ENCODE results near the gene MACROD1. TPM values are rescaled to one million over a fixed set of nuclear protein-coding genes. Genes with fewer than 3 reads are reported as not detected.
A peak's percentile ranks its signal among the peaks of the same experiment; 100 is the strongest.

Gene MACROD1
- total and polyA plus RNA-seq, 9 of the 15 experiments (the other 6 are each of a cell fraction or from before 2014, with no cell fraction given), result 1.1 to 60.0 (median 26.4) TPM

GRCh38 chr11:64036087-64037026, 129.6 kb downstream of the MACROD1 start:
- ChIA-PET CTCF (ENCODE audit: low intra/inter-chr PET ratio) (interaction anchor here (0.5 kb wide), 1 partner anchor 1095 kb away, joined by 5 read pairs; no protein-coding TSS in a partner anchor), POLR2A (interaction anchor here (0.5 to 1.5 kb wide), 4 partner anchors 11 to 290 kb away, joined by 3 to 4 read pairs (median 3); no protein-coding TSS in a partner anchor)
- H4K20me1 ChIP-seq (replicated peaks; ENCODE audit: control insufficient read depth, insufficient read depth, low read length), result peaks cover 57% of the 10 kb centered on the region
- peaks cover 0 to 40% of the 10 kb centered on the region in 2 experiments; a peak in 2 of 5 replicates for H3K4me1 ChIP-seq (replicated peaks in 1 of 2; ENCODE audit: control insufficient read depth in 2 of 2, insufficient read depth in 2 of 2, low read length in 2 of 2)
- no TSS peak for BruUV-seq (replicated peaks)
- no peak overlapping the region; the same call in 1 of the 2 replicates for H3K4me3 ChIP-seq
- H3K9ac ChIP-seq (ENCODE audit: insufficient read depth in 1 of 2, low read depth in 2 of 2, low read length in 2 of 2), result peak overlapping the region in 1 of 2 experiments; percentile 65; a peak in 2 of 4 replicates
- ATAC-seq (peak; percentile 51), DNase-seq (ENCODE audit: extremely low read depth in 1 of 4, low spot score in 3 of 4) (peak in 3 of 4 experiments; percentile 40 to 53 (median 47)), FAIRE-seq (no peak)
- intact Hi-C loops (cut with micrococcal nuclease), result no loop called here
- in situ Hi-C loops (cut with MboI), result no loop called here
- H3K9me1 ChIP-seq (ENCODE audit: control insufficient read depth, insufficient read depth, low read length), result no peaks in the 10 kb centered on the region
- no peak overlapping the region for H2AFZ ChIP-seq (ENCODE audit: low read depth, low read length)
- WGBS (ENCODE audit: insufficient coverage, low coverage, missing lambda C conversion rate), result 10% methylated on average over 41 of the region's 85 CpGs
- TF ChIP-seq POLR2G (IDR thresholded peaks at IDR 0.05; ENCODE audit: low read depth, low read length) (peak; percentile 12; the same call in 1 of the 2 replicates), SMAD3 (CRISPR knock-in tag; conservative IDR thresholded peaks at IDR 0.05) (no peak), ZBTB7A (IDR thresholded peaks at IDR 0.05; ENCODE audit: borderline replicate concordance, control insufficient read depth, low read depth, low read length) (peak; percentile 7; the same call in 1 of the 2 replicates), VEZF1 (CRISPR knock-in tag; IDR thresholded peaks at IDR 0.05) (0 out of 2 replicates have a peak, but pooled peaks have one; percentile 18)
- no peak overlapping the region for H3K27ac ChIP-seq (ENCODE audit: extremely low read depth, low read depth, low read length)
- no peaks in the 10 kb centered on the region for H3K9me3 ChIP-seq (replicated peaks; ENCODE audit: control insufficient read depth, insufficient read depth, low read depth, low read length)
- peaks cover 5 to 12% of the 10 kb centered on the region in 2 experiments; a peak in 2 of 5 replicates for H3K27me3 ChIP-seq (ENCODE audit: control insufficient read depth in 2 of 2, insufficient read depth in 2 of 2, low read length in 2 of 2)
- H3K4me2 ChIP-seq (ENCODE audit: insufficient read depth, low read length), result no peak overlapping the region
- H3K79me2 ChIP-seq (ENCODE audit: control insufficient read depth, insufficient read depth, low read length), result no peaks in the 10 kb centered on the region
- H3K36me3 ChIP-seq (ENCODE audit: control insufficient read depth, insufficient read depth, low read length), result no peaks in the 10 kb centered on the region
